GM19099 (cell line): ENCODE measurements around the gene GABRR3.

Experiments
- POLR2A ChIP-seq: IDR thresholded peaks from 3 replicates; pipeline ENCODE4 v1.6.1; 2011; ENCODE audit warnings: low read depth; ENCODE audit not compliant: insufficient read length; ENCODE audit errors: extremely low read depth

Gene GABRR3

DNA sequence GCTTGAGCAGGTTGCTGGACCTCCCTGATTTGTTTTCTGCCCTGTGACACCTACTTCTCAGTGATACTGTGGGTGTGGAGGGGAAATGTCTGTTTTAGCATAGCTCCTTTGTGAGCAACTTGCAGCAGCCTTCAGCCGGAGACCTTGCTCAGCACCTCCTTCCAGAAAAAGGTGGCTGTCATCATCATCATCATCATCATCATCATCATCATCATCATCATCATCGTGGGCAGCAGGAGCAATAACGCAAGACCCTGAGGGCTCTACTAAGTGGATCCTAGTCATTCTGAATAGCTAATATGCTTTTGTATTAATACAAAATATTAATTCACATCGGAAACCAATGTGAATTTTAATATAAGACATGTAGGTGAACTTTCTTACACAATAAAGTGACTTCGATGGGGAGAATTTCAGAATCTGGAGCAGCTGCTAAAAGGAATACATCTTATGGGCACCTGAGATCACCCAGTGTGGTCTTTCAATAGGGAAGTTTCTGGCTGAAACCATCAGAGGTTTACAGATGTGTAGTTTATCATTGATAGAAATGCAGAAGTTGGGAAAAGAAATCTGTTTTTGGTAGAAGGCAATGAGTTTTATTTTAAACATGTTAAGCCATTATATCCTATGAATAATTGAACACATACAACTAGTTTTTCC is 8.6 kb downstream of the GABRR3 start:
- TF ChIP-seq POLR2A: no peak

DNA sequence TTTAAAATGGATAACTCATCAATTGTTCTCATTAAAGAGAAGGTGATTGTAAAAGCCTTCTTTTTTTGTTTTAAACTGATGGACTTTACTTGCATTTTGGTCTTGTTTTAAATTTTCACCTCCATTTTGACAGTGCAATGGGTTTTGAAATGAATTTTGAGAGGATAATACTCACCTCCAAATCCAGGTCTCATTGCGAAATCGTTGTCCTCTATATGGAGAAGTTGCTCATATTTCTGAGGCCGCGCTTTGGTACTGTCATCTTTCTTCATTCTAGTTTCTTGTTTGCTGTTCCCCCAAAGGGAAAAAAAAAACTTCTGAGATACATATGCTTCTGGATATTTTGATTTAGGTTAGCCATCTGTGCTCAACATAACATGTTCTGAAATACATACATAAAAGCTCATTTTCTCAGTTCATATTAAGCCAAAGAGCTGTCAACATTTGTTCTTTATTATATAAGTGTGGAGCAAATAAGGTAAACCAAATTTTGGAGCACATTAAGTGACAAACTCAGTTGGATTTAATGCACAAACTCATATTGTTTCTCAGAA is 9.6 kb downstream of the GABRR3 start:
- no peak for TF ChIP-seq POLR2A

- TF ChIP-seq POLR2A: no peak
Measured at GRCh38 chr3:98022978-98023820, 11.9 kb downstream of the GABRR3 start.

DNA sequence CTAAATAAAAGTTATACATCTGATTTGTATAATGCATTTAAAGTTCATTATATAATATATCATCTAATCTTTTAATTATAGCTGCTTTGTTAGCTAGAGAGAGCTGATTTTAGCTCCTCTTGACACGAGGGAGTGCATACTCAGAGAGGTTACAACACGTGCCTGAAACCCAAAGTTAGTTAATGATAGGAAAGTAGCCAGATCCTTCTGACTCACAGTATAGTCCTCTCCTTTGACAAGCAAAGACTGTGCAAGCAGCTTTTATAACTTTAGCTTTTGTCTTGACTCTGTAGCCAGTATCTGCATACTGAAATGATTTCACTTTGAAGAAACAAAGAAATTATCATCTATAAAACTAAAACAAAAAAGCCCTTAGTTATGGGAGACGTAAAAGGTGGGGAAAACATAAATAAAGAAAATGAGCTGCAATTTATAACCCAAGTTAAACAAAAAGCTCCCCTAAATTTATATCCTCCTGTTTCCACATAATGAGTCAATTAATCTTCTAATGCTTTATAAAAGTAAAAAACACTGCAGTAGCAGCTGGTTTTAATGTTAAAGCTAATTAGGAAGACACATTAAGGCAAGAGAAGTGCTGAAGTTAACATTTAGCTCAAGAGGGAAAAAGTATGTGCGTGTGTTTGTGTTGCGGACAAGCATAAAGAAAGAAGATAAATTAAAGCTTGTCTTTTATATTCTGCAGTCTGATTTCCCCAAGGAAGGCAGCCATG is 13.1 kb downstream of the GABRR3 start:
- no peak for TF ChIP-seq POLR2A

DNA sequence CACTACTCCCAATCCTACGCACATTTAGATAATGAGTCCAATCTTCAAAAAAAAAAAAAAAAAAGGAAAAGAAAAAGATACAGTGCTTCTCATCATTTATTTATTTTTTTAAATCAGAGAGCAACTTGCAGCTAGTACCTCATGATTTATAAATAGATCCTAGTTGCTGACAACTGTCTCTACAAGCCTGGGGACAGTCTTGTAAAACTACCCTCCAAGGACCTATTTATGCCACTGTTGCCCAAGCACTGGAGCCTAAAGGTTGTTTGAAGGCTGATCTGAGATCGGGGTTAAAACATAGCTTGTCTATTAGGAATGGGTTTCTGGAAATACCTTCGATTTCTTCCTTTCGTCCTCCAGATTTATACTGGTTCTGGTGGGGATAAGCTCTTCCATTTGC is 14.7 kb downstream of the GABRR3 start:
- TF ChIP-seq POLR2A: no peak

DNA sequence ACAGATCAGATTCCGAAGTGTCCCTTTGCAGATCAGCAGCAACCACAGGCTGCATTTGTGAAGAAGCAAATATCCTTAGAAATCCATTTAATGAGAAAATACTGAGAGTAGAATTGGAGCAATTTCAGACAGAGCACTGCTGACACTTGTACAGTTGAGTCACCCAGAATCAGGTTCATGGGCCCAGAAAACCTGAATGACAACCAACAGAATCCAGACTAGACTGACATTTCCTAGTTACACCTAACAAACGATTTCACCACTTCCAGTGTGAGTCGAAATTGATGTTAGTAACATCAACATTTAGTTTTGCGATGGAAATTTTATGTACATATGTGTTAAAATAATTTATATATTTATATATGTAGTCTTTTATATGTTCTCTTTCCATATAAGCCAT is 16.8 kb downstream of the GABRR3 start:
- TF ChIP-seq POLR2A: no peak

- no peak for TF ChIP-seq POLR2A
Measured at GRCh38 chr3:98014268-98014585, 20.9 kb downstream of the GABRR3 start.

DNA sequence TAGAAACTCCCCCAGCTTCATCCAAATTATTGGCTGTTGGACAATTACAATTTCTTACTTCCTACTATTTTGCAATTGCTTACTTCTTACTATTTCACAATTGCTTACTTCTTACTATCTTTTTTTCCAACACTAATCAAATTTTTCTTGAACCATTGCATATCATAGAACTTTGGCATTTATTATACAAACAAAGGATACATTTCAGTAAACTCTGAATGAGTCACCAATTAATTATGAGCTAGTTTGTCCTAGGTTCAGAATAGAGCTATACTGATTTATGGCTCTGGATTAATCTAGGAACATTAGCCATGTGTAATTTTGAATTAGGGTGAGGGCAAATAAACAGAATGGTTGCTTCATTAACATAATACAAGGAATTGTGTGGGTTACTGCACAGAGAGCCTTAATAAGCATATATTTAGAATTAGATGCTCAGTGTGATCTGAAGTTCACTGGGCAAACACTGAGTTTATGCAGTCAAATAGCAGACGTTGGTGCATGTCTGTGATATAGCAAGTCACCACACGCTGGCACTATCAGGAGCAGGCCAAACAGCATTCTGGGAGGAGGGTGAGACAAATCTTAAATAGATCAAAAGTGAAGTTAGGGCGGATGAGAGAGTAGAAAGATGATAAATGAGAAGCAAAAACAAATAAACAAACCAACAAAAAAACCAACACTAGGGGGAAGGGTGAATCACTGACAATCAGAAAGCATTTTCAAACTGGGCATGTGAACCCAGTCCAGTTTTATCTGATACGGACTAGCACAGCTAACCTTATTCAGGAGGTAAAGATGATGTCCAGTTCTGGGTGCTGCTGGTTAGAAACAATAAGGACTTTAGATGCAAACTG is 21.5 kb downstream of the GABRR3 start:
- no peak for TF ChIP-seq POLR2A

DNA sequence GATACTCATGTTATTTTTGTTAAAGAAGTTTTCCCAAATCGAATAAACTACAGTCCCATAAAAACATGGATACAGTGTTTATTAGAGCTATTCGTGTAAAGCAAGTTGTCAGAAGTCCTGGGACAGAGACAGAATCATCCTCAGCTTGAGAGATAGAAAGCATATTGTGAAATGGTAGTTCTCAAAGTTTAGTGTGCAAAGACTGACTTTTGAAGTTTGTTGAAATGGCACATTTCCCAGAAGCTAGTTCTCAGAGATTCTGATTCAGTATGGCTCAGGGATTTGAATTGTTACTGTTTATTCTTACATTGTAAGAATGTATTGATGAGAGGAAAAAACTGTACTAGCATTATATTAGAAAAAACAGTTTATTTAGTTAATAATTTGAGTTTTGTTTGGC is 22.1 kb downstream of the GABRR3 start:
- no peak for TF ChIP-seq POLR2A

GRCh38 chr3:98010194-98010882 is 24.8 kb downstream of the GABRR3 start:
- TF ChIP-seq POLR2A: no peak

DNA sequence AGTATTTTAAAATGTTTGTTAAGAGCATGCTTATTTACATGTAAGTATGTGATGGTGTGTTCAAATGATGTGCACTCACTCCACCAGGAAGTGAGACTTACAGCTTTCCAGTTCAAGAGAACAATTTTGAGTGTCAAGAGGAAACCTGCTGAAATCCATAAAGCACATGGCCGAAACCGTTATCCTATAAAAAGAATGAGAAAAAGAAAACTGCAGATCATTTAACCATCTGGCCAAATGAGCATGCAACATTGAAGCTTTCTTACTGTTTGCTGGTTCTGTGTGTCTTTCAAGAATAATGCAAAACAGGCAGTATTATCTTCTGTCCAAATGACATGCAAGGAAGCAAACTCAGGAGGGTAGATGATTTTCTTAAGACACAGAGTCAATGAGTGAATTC is 26.3 kb downstream of the GABRR3 start:
- TF ChIP-seq POLR2A: no peak

- TF ChIP-seq POLR2A: no peak
Measured at GRCh38 chr3:98005438-98005837, 29.7 kb downstream of the GABRR3 start.

DNA sequence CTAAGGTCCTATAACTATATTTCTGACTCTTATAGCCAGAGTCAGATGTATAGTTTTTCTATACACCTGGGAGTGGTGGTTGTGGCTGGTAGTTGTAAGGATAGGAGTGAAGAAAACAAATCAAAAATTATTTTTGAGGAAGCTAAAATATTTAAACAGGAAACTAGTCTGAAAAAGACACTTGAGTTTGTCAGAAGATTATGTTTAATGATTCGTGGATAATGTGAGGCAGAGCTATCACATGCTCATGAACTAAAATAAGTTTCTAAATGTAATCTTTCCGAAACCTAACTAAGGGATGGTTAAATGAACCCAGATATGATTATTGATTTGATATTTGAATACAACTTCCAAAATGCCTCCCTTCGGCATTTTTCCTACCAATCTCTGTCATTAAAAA is 30.4 kb downstream of the GABRR3 start:
- no peak for TF ChIP-seq POLR2A
